Raji (cell line): ENCODE results near the gene KRT34.

ENCODE experiments used
- POLR2A ChIP-seq: IDR thresholded peaks from 2 replicates; pipeline ENCODE4 v1.6.1; 2011; ENCODE audit warnings: low read depth, low read length, control low read depth; ENCODE audit not compliant: insufficient read depth

KRT34 gene

DNA sequence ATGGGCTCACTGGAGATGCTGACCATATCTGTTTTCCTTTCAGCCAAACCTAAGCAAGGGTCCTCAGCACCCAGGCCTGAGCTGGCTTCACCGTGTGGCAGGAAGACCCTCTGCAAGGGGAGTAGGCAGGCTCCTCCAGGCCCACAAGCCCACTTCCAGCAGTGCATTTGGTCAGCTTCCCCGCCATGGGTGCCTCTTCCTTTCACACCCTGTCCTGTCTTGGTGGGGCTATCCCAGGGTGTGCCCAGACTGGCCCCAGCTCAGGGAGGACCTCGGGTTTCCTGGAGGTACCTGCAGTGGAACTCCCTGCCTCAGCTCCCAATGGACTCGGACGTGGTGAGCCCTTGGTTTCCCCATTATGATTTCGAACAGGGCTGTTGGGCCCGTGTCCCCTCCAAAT is 53.9 kb downstream of the KRT34 start:
- no peak for TF ChIP-seq POLR2A
